Measurements from ENCODE around the gene ADAMTS18.
"Not testable (repeated sequence)": the region's sequence is repeated elsewhere in the genome, so short reads cannot be mapped to it uniquely, and the experiment has no call there.

Gene ADAMTS18

DNA sequence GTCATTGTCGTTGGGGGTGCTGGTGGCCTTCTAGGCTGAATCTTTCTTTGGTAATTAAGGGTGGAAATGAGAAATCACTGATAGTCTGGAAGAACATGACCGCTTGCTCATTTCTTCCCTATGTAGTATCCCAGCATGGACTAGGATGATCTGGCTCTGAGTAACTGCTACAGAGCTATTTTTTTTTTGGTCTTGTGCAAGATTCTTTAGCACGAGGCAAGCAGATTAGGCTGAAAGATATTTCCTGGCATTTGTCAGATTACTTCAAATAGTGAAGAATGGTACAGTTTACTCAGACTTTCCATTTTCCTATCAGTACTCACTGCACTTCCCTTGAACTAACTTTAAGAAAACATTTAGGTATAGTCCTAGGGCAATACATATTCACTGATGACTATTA lies 146.6 kb downstream of the ADAMTS18 start:
- DNase-seq (ENCODE audit: low read depth in 3 of 3), result no peak

DNA sequence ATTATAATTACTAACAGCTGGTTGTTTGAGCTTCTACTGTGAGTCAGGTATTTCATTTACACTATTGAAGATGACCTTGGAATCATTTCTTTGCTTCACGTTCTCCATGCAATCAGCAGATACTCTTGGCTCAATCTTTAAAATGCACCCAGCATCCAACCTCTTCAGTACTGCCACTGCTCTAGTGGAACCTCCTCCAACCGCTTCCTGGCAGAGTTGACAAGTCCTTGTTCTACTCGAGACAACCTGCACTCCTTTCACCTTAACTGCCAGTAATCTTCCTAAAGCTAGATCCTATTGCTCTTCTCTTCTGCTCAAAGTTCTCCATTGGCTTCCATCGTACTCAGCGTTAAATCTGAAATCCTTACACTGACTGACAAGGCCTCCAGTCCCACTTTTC lies 149.2 kb downstream of the ADAMTS18 start:
- DNase-seq (ENCODE audit: low read depth in 3 of 3), result no peak

DNA sequence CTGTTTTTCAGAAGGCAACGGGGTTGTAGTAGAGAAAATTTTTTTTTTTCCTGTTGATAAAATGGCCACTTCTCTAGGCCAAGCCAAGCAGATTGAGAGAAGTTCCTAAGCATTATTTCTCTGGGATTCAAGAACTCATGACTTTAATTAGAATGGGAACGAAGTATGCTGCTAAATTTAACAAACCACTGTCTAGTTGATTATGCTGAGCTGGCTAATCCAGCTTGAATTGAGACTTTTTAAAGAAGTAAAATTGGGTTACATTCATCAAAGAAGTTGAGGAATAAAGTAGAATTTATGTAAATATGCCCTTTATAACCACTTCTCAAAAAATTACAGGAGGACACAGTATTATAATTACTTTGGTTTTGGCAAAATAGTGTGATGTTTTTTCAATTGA lies 152.5 kb downstream of the ADAMTS18 start:
- no peak for DNase-seq (ENCODE audit: low read depth in 3 of 3)

DNA sequence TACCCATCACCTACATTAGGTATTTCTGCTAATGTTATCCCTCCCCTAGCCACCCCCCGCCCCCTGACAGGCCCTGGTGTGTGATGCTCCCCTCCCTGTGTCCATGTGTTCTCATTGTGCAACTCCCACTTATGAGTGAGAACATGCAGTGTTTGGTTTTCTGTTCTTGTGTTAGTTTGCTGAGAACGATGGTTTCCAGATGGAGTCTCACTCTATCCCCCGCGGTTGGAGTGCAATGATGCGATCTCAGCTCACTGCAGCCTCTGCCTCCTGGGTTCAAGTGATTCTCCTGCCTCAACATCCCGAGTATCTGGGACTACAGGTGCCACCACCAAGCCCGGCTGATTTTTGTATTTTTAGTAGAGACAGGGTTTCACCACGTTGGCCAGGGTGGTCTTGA lies 155.5 kb downstream of the ADAMTS18 start:
- DNase-seq (ENCODE audit: low read depth in 3 of 3), result not testable (repeated sequence)

DNA sequence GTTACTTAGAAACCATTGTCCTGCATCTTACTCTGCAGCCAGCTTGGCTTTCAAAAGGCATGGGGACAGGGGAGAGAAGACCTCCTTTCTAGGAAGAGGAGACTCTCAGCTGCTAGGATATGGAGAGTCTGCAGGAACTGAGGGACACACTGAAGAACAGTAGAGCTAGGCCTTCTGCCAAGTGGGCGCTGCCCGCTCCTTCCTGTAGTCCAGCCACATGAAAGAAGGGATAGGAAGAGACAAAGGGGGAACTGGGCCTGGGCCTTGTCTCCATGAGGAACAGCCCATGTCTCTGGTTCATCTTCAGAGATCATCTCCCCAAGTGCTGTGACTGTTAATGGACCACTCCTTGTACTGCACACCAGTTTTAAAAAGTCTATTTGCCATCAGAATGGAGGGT lies 157.3 kb downstream of the ADAMTS18 start:
- no peak for DNase-seq (ENCODE audit: low read depth in 3 of 3)

DNA sequence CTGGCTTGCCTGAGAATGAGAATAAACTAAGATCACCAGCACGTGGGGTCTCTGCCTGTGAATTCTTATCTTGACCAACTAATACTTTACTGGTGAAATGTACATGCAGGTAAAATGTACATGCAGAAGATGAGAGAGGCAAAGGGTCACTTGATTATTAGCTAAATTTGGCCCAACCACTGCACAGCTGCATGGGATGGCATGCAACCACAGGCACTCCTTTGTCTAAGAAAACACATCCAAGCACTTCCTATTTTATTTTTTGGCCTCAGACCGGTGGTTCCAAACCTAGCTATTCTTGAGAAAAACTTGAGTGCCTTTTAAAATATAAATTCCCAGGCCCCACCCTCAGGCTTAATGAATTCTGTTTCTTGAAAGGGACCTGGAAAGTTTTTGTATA lies 157.7 kb downstream of the ADAMTS18 start:
- no peak for DNase-seq (ENCODE audit: low read depth in 3 of 3)

DNA sequence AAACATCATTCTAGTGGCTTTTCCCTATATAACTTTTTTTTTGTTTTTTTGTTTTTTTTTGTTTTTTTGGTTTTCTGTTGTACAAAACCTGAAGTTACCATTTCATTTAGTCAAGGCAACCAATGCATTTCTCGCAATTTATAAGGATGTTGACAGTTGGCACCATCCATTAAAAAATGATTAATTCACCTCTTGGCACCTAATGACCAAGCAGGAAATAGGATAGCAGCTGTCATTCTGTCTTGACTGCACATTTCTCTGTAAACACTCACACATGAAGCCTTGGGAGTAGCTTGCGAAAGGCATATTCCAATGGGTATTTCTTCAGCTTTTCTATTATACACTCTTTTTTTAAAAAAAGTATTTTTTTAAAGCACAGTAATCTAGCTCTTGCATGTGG lies 158.2 kb downstream of the ADAMTS18 start:
- DNase-seq (ENCODE audit: low read depth in 3 of 3), result no peak

DNA sequence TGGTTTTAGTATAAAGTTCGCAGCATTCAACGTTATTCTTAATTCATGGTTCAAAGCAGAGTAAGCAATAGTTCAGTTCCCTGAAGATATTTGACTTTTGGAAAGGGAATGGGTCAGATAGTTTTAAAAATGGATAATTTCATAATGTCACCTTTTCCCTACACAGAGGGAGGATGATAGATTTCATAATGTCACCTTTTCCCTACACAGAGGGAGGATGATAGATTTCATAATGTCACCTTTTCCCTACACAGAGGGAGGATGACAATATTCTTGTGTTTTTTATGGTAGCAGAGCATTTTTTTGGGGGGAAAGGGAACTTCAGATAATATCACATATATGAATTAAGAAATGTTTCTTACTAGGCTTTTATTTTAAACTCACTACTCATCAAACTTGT lies 159.5 kb downstream of the ADAMTS18 start:
- DNase-seq (ENCODE audit: low read depth in 3 of 3), result not testable (repeated sequence)

DNA sequence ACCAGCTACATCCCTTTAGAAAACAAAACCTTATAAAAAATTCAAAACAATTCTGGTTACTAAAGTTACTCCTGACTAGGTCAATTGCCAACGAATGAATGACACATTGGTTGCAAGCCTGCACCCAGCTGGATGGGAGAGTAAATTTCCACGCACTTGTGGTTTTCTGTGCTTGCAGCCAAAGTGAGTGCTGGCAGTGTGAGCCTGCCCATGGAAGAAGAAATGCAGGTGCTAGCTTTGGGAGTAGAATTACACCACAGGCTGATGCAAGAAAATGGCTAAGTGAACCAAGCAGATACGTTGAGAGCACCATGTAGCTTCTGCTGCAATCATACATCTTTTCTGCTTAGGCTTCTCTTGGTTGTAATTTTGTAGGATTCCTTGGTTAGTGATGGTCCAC lies 161.0 kb downstream of the ADAMTS18 start:
- DNase-seq (ENCODE audit: low read depth in 3 of 3), result no peak

DNA sequence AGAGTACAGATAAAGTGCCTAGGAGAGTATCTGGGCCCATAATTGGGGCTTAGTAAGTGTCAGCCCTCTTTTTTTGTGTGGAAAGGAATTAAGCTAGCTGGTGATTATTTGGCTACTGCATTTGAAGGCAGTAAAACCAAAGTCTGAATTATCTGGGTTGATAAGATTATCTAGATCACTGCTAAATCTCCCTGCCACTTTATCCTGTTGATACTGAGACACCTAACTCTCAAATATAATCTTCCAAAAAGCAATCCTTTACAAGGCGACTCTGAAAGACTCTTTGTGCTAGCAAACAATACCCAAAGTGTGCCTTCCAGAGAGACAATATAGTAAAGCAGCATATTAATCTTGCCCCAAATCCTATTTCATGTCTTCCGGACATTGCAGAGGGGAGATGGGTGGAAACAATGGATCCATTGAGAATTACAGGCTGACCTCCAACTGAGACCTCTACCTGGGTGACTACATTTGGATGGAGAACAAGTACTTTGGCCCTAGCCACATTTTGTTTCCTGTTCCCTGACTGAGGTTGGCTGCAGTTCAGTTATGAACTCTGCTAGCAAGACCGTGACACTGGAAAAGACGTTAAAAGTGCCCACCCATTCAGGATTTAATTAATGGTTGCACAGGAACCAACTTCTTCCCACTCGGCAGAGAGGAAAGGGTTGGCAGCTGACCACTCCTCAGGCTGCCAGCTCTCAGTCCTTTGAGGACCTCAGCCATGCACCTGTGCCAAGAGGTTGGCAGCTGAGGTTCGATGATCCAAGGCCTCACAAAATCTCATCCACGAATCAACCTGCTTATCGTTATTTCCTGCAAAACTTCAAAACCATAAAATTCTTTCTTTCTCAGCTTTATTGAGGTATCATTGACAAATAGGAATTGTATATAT lies 163.1 kb downstream of the ADAMTS18 start:
- no peak for DNase-seq (ENCODE audit: low read depth in 3 of 3)

DNA sequence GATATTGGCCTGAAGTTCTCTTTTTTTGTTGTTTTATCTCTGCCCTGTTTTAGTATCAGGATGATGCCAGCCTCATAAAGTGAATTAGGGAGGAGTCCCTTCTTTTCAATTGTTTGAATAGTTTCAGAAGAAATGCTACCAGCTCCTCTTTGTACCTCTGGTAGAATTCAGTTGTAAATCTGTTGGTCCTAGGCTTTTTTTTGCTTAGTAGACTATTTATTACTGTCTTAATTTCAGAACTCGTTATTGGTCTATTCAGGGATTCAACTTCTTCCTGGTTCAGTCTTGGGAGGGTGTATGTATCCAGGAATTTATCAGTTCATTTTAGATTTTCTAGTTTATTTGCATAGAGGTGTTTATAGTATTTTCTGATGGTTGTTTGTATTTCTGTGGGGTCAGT lies 168.6 kb downstream of the ADAMTS18 start:
- DNase-seq (ENCODE audit: low read depth in 3 of 3), result not testable (repeated sequence)

DNA sequence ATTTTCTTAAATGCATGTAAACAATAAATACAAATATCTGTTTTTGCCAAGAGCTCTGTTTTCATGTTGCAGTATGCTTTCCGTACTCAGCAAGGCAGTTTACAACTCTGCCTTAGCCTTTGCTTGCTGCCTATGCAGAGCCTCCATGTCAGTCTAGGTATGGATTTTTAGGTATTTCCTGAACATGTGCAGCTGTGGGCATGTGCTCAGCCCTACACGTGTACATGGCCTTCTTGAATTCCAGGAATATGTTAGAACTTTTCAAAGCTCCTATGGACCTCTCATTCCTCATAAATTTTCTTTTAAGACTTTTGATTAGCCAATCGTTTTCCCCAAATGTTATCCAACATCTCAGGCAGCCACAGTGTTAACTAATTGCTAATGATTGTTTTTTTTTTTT lies 171.9 kb downstream of the ADAMTS18 start:
- no peak for DNase-seq (ENCODE audit: low read depth in 3 of 3)

DNA sequence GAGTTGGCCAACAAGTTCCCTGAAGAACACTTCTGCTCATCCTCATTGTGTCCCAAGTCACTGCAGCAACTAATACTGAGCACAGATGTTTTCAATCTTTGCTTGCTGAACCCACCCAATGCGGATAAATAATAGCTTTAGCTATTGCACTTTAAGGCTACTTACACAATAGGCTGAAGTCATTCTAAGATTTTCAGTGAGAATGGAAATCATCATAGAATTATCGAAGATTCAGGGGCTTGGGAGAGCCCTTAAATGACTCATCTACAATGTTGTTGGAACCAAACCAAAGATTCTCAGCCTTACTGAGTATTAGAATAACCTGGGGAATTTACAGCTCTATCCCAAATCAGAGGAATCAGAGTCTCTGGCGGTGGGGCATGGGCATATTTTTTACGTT lies 184.4 kb downstream of the ADAMTS18 start:
- DNase-seq (ENCODE audit: low read depth in 3 of 3), result no peak

DNA sequence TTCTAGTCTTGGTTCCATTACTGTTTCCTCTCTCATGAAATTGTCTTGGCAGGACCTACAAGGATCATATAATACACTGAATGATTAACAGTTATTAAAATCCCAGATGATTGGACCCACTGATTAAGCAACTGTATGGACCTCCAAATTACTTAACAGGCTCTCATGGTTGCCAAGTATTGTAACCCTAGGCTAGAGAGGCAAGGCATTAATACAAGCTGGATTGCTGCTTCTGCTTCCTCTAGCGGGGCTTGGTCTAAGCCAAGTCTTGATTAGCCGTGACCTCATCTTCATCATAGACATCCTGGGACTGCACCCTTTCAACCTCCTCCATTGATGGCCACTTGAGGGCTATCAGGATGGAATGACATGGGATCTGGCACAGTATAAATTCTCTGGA lies 188.7 kb downstream of the ADAMTS18 start:
- DNase-seq (ENCODE audit: low read depth in 3 of 3), result no peak

DNA sequence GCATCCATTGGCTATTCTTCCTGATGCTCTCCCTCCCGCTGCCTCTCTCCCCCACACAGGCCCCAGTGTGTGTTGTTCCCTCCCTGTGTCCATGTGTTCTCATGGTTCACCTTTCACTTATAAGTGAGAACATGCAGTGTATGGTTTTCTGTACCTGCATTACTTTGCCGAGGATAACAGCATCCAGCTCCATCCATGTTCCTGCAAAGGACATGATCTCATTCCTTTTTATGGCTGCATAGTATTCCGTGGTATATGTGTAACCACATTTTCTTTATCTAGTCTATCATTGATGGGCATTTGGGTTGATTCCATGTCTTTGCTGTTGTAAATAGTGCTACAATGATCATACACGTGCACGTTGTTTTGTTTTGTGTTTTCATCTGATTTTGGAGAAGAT lies 192.4 kb downstream of the ADAMTS18 start:
- not testable (repeated sequence) for DNase-seq (ENCODE audit: low read depth in 3 of 3)

DNA sequence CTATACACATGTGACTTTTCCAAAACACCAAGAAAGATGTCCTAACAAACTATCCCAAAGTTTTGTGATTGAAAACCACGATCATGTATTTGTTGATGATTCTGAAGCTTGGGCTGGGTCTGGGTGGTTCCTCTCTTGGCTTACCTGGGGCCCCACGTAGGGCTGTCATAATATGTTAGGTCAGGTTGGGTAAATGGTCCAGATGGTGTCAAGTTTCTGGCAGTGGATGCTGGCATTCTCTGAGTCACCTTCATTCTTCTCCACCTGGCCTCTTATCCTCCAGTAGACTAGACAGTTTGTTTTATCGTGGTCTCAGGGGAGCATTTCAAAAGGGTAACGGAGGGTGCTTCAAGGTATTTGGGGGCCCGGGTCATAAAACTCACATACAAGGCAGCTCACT lies 196.2 kb downstream of the ADAMTS18 start:
- DNase-seq (ENCODE audit: low read depth in 3 of 3), result no peak

DNA sequence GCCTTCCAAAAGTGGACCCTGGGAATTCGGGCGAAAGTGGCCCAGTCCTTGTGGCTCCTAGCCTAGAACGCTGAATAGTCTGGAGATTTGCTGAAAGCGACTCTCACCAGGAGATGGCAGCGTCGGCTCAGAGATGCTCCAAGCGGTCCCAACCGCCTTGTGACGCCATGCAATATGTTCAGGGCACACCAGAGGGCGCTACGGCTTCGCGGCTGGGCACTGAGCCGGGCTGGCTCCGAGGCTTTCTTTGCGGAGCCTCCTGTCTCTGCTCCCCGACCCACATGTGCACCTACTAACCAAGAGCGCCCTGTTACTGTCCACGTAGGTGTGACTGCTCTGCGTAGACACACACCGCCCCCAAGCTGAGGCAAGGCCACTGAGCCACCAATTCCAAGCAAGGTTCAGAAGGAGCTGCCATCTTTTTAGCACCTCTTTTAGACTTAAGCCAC lies 198.7 kb downstream of the ADAMTS18 start:
- DNase-seq (ENCODE audit: low read depth in 3 of 3), result peak; percentile 74 to 77 (median 77)

DNA sequence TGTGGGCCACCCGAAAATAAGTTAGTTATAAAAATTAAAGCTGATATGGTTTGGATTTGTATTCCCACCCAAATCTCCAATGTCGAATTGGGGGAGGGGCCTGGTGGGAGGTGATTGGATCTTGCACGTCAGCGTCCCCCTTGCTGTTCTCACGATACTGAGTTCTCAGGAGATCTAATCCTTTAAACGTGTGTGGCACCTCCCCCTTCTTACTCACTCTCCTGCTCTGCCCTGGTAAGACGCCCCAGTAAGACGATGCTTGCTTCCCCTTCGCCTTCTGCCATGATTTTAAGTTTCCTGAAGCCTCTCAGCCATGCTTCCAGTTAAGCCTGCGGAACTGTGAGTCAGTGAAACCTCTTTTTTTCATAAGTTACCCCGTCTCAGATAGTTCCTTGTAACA lies 200.2 kb downstream of the ADAMTS18 start:
- DNase-seq (ENCODE audit: low read depth in 3 of 3), result no peak

DNA sequence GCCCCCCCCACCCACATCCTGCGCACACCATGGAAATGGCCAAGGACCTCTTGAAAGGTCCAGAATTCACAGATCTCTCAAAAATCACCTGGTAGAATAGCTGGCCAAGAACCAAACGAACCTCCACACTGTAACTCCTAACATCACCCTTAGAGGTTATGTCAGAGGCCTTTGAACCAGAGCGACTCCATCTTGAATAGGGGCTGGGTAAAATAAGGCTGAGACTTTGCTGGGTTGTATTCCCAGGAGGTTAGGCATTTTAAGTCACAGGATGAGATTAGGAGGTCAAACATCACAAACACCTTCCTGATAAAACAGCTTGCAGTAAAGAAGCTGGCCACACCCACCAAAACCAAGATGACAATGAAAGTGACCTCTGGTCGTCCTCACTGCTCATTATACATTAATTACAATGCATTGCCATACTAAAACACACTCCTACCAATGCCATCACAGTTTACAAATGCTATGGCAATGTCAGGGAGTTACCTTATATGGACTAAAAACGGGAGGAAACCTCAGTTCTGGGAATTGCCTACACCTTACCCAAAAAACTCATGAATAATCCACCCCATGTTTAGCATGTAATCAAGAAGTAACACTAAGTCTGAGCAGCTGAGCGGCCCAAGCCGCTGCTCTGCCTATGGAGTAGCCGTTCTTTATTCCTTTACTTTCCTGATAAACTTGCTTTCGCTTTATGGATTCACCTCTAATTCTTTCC lies 200.9 kb downstream of the ADAMTS18 start:
- no peak for DNase-seq (ENCODE audit: low read depth in 3 of 3)
